ENCODE measurements around the gene MDN1. TPM values are rescaled to one million over a fixed set of nuclear protein-coding genes. Genes with fewer than 3 reads are reported as not detected.

MDN1 gene
- total RNA-seq, 4 donors from 2014 or later = 21.3 to 30.4 (median 24.1) TPM

GRCh38 chr6:89670935-89671565 lies 148.5 kb downstream of the MDN1 start:
- ATAC-seq = no peak
- 88 to 91% methylated on average over 6 to 7 of the region's 7 CpGs for WGBS, 2 donors (ENCODE audit: low coverage in 1 of 2)
- H3K27me3 ChIP-seq = no peaks in the 10 kb centered on the region
- H3K36me3 ChIP-seq = peaks cover 8 to 86% of the 10 kb centered on the region in 2 donors
- H3K27ac ChIP-seq = no peak overlapping the region
- no peak overlapping the region for H3K4me3 ChIP-seq
- no peaks in the 10 kb centered on the region for H3K9me3 ChIP-seq
- TF ChIP-seq POLR2AphosphoS5 (IDR thresholded peaks at IDR 0.05) (no peak), POLR2A (IDR thresholded peaks at IDR 0.05) (no peak)
- peaks cover 0 to 3% (median 0%) of the 10 kb centered on the region in 3 donors for H3K4me1 ChIP-seq

DNA sequence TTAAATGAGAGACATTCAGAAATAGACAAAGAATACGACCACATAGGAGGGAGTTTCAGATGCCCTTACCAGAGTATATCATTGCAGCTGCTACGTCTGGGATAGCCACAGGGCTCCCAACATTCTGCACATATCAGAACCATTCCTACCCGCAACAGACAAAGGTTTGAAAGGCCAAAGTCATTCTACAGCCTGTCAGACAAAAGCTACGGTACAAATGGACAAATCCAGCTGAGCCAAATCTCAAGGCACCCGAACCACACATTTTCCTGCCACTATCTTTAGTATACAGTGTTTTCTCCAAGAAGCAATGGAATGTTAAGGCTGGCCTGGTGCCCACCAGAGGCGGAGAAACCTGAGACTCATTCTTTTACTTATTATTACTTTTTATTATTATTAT lies 150.6 kb downstream of the MDN1 start:
- H3K27me3 ChIP-seq = no peaks in the 10 kb centered on the region
- no peaks in the 10 kb centered on the region for H3K9me3 ChIP-seq
- H3K27ac ChIP-seq = no peak overlapping the region
- no peak for ATAC-seq
- H3K4me3 ChIP-seq = no peak overlapping the region
- 37 to 48% methylated on average over 6 of the region's 6 CpGs for WGBS, 2 donors (ENCODE audit: low coverage in 1 of 2)
- peaks cover 8 to 85% of the 10 kb centered on the region in 2 donors for H3K36me3 ChIP-seq
- TF ChIP-seq POLR2AphosphoS5 (IDR thresholded peaks at IDR 0.05) (no peak), POLR2A (IDR thresholded peaks at IDR 0.05) (no peak), EP300 (IDR thresholded peaks at IDR 0.05) (no peak)
- TF ChIP-seq, protein P1, sequence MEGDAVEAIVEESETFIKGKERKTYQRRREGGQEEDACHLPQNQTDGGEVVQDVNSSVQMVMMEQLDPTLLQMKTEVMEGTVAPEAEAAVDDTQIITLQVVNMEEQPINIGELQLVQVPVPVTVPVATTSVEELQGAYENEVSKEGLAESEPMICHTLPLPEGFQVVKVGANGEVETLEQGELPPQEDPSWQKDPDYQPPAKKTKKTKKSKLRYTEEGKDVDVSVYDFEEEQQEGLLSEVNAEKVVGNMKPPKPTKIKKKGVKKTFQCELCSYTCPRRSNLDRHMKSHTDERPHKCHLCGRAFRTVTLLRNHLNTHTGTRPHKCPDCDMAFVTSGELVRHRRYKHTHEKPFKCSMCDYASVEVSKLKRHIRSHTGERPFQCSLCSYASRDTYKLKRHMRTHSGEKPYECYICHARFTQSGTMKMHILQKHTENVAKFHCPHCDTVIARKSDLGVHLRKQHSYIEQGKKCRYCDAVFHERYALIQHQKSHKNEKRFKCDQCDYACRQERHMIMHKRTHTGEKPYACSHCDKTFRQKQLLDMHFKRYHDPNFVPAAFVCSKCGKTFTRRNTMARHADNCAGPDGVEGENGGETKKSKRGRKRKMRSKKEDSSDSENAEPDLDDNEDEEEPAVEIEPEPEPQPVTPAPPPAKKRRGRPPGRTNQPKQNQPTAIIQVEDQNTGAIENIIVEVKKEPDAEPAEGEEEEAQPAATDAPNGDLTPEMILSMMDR (IDR thresholded peaks at IDR 0.05) = no peak
- no peaks in the 10 kb centered on the region for H3K4me1 ChIP-seq

DNA sequence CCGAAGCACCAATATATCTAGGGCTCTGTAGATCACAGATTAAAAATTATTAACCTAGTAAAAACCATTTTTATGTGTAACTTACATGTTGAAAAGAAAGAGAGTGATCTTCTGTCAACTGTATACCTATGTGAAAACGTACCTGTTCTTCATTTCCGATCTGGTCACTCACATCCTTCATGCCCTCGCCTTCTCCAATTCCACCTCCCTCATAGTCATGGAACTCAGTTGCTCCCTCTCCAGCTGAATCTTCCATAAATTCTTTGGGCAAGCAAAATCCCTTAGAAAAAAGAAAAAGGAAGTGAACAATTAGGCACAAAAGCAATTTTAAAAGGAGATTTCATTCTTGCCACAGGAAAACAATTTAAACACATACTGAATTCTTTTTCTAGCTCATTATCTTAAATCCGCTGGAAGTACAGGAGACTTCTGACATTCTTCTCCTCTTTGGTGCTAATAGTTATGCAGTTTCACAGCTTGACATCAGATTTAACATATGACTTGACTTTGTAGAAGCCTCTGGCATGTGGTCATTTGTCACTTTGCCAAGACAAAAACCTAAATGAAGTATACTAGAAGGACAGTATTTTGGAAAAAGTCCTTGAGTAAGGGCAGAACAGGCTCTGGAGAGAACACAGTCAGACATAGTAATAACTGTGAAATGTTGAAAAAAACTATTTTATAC lies 151.6 kb downstream of the MDN1 start:
- no peak overlapping the region for H3K27ac ChIP-seq
- H3K4me1 ChIP-seq = no peaks in the 10 kb centered on the region
- TF ChIP-seq EP300 (IDR thresholded peaks at IDR 0.05) (no peak), POLR2A (IDR thresholded peaks at IDR 0.05) (no peak), POLR2AphosphoS5 (IDR thresholded peaks at IDR 0.05) (no peak)
- TF ChIP-seq, protein P1 (IDR thresholded peaks at IDR 0.05) = no peak
- no peak for ATAC-seq
- H3K27me3 ChIP-seq = no peaks in the 10 kb centered on the region
- 77 to 79% methylated on average over 5 of the region's 5 CpGs for WGBS, 2 donors (ENCODE audit: low coverage in 1 of 2)
- H3K4me3 ChIP-seq = no peak overlapping the region
- H3K9me3 ChIP-seq = no peaks in the 10 kb centered on the region
- H3K36me3 ChIP-seq = peaks cover 5 to 85% of the 10 kb centered on the region in 2 donors

GRCh38 chr6:89662659-89663223 lies 156.9 kb downstream of the MDN1 start:
- ATAC-seq = no peak
- 89 to 100% methylated on average over 3 of the region's 4 CpGs for WGBS, 2 donors (ENCODE audit: low coverage in 1 of 2)
- peaks cover 8 to 98% of the 10 kb centered on the region in 2 donors for H3K36me3 ChIP-seq

GRCh38 chr6:89661559-89661958 lies 158.0 kb downstream of the MDN1 start:
- WGBS, 2 donors (ENCODE audit: low coverage in 1 of 2) = 50 to 53% methylated on average over 1 of the region's 1 CpG
- ATAC-seq = no peak
- Histone ChIP-seq H3K9me3 (no peaks in the 10 kb centered on the region), H3K4me1 (no peaks in the 10 kb centered on the region), H3K27me3 (no peaks in the 10 kb centered on the region), H3K4me3 (no peak overlapping the region), H3K27ac (no peak overlapping the region), H3K36me3 (peaks cover 8 to 99% of the 10 kb centered on the region in 2 donors)
- TF ChIP-seq POLR2A (IDR thresholded peaks at IDR 0.05) (no peak), POLR2AphosphoS5 (IDR thresholded peaks at IDR 0.05) (no peak), EP300 (IDR thresholded peaks at IDR 0.05) (no peak)
- TF ChIP-seq, protein P1 (IDR thresholded peaks at IDR 0.05) = no peak

More at GRCh38 chr6:89662659-89663223, 156.9 kb downstream of the MDN1 start:
- no peak overlapping the region for H3K4me3 ChIP-seq
- H3K4me1 ChIP-seq = no peaks in the 10 kb centered on the region
- no peak for TF ChIP-seq POLR2AphosphoS5 (IDR thresholded peaks at IDR 0.05)
- TF ChIP-seq, protein P1 (IDR thresholded peaks at IDR 0.05) = no peak
- TF ChIP-seq EP300 (IDR thresholded peaks at IDR 0.05) = no peak
- TF ChIP-seq POLR2A (IDR thresholded peaks at IDR 0.05) = no peak
- no peaks in the 10 kb centered on the region for H3K9me3 ChIP-seq
- no peaks in the 10 kb centered on the region for H3K27me3 ChIP-seq
- H3K27ac ChIP-seq = no peak overlapping the region

Measured in gastroesophageal sphincter (tissue), 4 donors.